PC-3 (cell line): ENCODE measurements around the gene HOXD1. TPM values are rescaled to one million over a fixed set of nuclear protein-coding genes. Genes with fewer than 3 reads are reported as not detected.

ENCODE experiments used
- ATAC-seq: fragments of 200-7000 bp; cut with Tn5 transposase; 2 replicates; pipeline ENCODE4 v1.9.1; 2020; ENCODE audit warnings: mild to moderate bottlenecking, moderate library complexity
- BruUV-seq: library from RNA; stranded (reverse); fragments of 400-500 nt; replicated peaks from 2 replicates; lab custom pipeline; 2021; lab: Mats Ljungman, UMichigan
- CTCF ChIA-PET: fragments of 300-600 bp; sonication (Branson Sonifier 250); formaldehyde crosslinking; loops from one replicate; lab custom pipeline; 2022; ENCODE audit warnings: antibody characterized with exemption; lab: Charles Lee
- POLR2A ChIA-PET: fragments of 300-600 bp; sonication (Branson Sonifier 250); formaldehyde crosslinking; loops from one replicate; lab custom pipeline; 2022; ENCODE audit warnings: antibody characterized with exemption; ENCODE audit not compliant: unreplicated experiment; lab: Charles Lee
- DNase-seq: peaks from one replicate; pipeline ENCODE4 v3.0.0-alpha.2; 2015
- H2AFZ ChIP-seq: fragments of 300-600 bp; sonication (generic); 2 replicates; pipeline ENCODE4 v1.6.0; 2016; ENCODE audit warnings: antibody characterized with exemption, low read length
- H3F3A ChIP-seq: fragments of 300-600 bp; sonication (generic); one replicate; pipeline ENCODE4 v1.6.0; 2017; ENCODE audit warnings: antibody characterized with exemption, low read length, control low read depth, mild to moderate bottlenecking; ENCODE audit not compliant: unreplicated experiment
- H3K27ac ChIP-seq: fragments of 300-600 bp; sonication (generic); 2 replicates; pipeline ENCODE4 v1.5.1; 2016; ENCODE audit warnings: mild to moderate bottlenecking, low read length
- H3K27me3 ChIP-seq: fragments of 300-600 bp; sonication (generic); 2 replicates; pipeline ENCODE4 v1.6.1; 2016; ENCODE audit warnings: low read length, mixed read lengths
- H3K36me3 ChIP-seq: fragments of 300-600 bp; sonication (generic); 2 replicates; pipeline ENCODE4 v1.6.1; 2016; ENCODE audit warnings: low read depth, mixed run types, low read length, mixed read lengths
- H3K4me1 ChIP-seq: fragments of 300-600 bp; sonication (generic); 2 replicates; pipeline ENCODE4 v1.5.1; 2016; ENCODE audit warnings: low read length; ENCODE audit not compliant: insufficient read depth
- H3K4me2 ChIP-seq: fragments of 300-600 bp; sonication (generic); 2 replicates; pipeline ENCODE4 v1.6.0; 2016; ENCODE audit warnings: low read length
- H3K4me3 ChIP-seq: fragments of 300-600 bp; sonication (generic); 2 replicates; pipeline ENCODE4 v1.5.1; 2016; ENCODE audit warnings: mild to moderate bottlenecking, low read length, mixed read lengths
- H3K79me2 ChIP-seq: fragments of 300-600 bp; sonication (generic); 2 replicates; pipeline ENCODE4 v1.6.1; 2017; ENCODE audit warnings: low read length, mixed read lengths
- H3K9ac ChIP-seq: fragments of 300-600 bp; sonication (generic); 2 replicates; pipeline ENCODE4 v1.6.0; 2016; ENCODE audit warnings: mild to moderate bottlenecking, low read length
- H3K9me2 ChIP-seq: fragments of 300-600 bp; sonication (generic); replicated peaks from 2 replicates; pipeline ENCODE4 v1.6.1; 2016; ENCODE audit warnings: mixed run types, low read length, mixed read lengths
- H3K9me3 ChIP-seq: fragments of 300-600 bp; sonication (generic); 2 replicates; pipeline ENCODE4 v1.6.1; 2016; ENCODE audit warnings: low read length, mixed read lengths
- H4K20me1 ChIP-seq: fragments of 300-600 bp; sonication (generic); 2 replicates; pipeline ENCODE4 v1.6.1; 2016; ENCODE audit warnings: low read length, mixed read lengths
- EZH2 ChIP-seq: fragments of 300-600 bp; sonication (generic); IDR thresholded peaks from one replicate; pipeline ENCODE4 v1.6.1; 2017; ENCODE audit warnings: antibody characterized with exemption, mild to moderate bottlenecking, low read length; ENCODE audit not compliant: unreplicated experiment
- EZH2phosphoT487 ChIP-seq: fragments of 300-600 bp; sonication (generic); IDR thresholded peaks from 2 replicates; pipeline ENCODE4 v1.6.1; 2018; ENCODE audit warnings: mild to moderate bottlenecking, antibody characterized with exemption, low read length, borderline replicate concordance
- intact Hi-C: fragments of 100-400 bp; cut with micrococcal nuclease; formaldehyde crosslinking; loops from 2 replicates; pipeline ENCODE4 v1.9.0; 2023
- total RNA-seq: library from RNA; depleted of rRNA; stranded (reverse); fragments of >200 nt; gene quantifications from 2 replicates; pipeline ENCODE4 v1.2.3, GENCODE V29; 2014
- TF ChIP-seq, protein P1 (sequence below): fragments of 300-600 bp; sonication (generic); conservative IDR thresholded peaks from 2 replicates; pipeline ENCODE4 v1.5.1; 2017; ENCODE audit warnings: antibody characterized with exemption, low read depth, mild to moderate bottlenecking, low read length

The HOXD1 gene
- total RNA-seq, 1 experiment from 2014 or later = not detected

DNA sequence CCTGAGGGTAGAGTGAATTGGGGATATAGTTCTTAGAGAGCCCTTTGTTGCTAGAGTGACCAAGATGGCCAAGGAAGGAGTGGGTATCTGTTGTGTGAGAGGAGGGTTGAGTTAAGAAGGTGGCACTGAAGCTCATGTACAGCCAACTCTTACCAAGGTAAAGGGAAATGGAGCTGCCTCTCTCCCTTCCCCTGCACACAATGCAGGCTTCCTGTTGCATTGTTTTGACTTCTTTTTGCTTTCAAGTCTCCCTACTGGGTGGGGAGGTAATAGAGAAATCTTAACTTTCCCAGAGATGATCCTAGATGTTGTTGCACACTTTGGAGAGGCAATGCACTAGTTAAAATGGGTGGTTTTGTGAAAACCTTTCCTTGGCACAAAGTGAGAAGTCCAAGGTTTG lies 23.8 kb downstream of the HOXD1 start:
- H3K27me3 ChIP-seq = 0 out of 2 replicates have a peak, but pooled peaks cover 11% of the 10 kb centered on the region
- no peak overlapping the region for H3K4me3 ChIP-seq
- H3F3A ChIP-seq = no peaks in the 10 kb centered on the region
- no peaks in the 10 kb centered on the region for H3K79me2 ChIP-seq
- intact Hi-C loops = no loop called here
- H3K27ac ChIP-seq = no peak overlapping the region
- no peak overlapping the region for H3K9ac ChIP-seq
- TF ChIP-seq EZH2phosphoT487 (no peak), EZH2 (no peak)
- TF ChIP-seq, protein P1, sequence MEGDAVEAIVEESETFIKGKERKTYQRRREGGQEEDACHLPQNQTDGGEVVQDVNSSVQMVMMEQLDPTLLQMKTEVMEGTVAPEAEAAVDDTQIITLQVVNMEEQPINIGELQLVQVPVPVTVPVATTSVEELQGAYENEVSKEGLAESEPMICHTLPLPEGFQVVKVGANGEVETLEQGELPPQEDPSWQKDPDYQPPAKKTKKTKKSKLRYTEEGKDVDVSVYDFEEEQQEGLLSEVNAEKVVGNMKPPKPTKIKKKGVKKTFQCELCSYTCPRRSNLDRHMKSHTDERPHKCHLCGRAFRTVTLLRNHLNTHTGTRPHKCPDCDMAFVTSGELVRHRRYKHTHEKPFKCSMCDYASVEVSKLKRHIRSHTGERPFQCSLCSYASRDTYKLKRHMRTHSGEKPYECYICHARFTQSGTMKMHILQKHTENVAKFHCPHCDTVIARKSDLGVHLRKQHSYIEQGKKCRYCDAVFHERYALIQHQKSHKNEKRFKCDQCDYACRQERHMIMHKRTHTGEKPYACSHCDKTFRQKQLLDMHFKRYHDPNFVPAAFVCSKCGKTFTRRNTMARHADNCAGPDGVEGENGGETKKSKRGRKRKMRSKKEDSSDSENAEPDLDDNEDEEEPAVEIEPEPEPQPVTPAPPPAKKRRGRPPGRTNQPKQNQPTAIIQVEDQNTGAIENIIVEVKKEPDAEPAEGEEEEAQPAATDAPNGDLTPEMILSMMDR = no peak
- no peaks in the 10 kb centered on the region for H3K9me2 ChIP-seq
- CTCF ChIA-PET = no interaction called here
- ATAC-seq (no peak), DNase-seq (no peak)
- no peak overlapping the region for H2AFZ ChIP-seq
- no peaks in the 10 kb centered on the region for H3K36me3 ChIP-seq
- H3K9me3 ChIP-seq = no peaks in the 10 kb centered on the region
- POLR2A ChIA-PET = no interaction called here
- BruUV-seq = no TSS peak
- H3K4me1 ChIP-seq = no peaks in the 10 kb centered on the region
- H4K20me1 ChIP-seq = no peaks in the 10 kb centered on the region
- no peak overlapping the region for H3K4me2 ChIP-seq

DNA sequence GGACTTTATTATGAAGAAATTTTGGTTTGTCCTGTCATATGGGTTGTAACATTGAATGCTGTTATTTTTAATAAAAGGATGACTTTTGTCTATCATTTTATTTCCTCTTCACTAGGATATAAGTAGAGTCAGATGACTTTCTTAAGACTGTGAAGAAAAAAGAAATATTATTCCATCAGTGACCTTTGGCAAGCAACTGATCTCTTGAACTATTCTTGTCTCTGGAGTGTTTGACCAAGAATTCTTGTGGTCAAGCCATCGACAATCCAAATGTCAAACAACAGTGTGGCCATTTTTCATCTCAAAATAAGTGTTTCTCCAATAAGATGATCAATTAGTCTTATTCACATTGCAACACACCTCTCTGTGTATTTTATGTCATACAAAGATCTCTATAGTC lies 24.9 kb downstream of the HOXD1 start:
- 0 out of 2 replicates have a peak, but pooled peaks cover 11% of the 10 kb centered on the region for H3K27me3 ChIP-seq
- no peaks in the 10 kb centered on the region for H3K36me3 ChIP-seq
- intact Hi-C loops = no loop called here
- H3K4me3 ChIP-seq = no peak overlapping the region
- TF ChIP-seq, protein P1 = no peak
- TF ChIP-seq EZH2phosphoT487 (no peak), EZH2 (no peak)
- H2AFZ ChIP-seq = no peak overlapping the region
- H3K9me3 ChIP-seq = no peaks in the 10 kb centered on the region
- DNase-seq (no peak), ATAC-seq (no peak)
- no peak overlapping the region for H3K4me2 ChIP-seq
- no TSS peak for BruUV-seq
- CTCF ChIA-PET = no interaction called here
- POLR2A ChIA-PET = no interaction called here
- no peaks in the 10 kb centered on the region for H3F3A ChIP-seq
- H3K9me2 ChIP-seq = no peaks in the 10 kb centered on the region
- no peaks in the 10 kb centered on the region for H3K4me1 ChIP-seq
- H4K20me1 ChIP-seq = no peaks in the 10 kb centered on the region
- H3K9ac ChIP-seq = no peak overlapping the region
- H3K27ac ChIP-seq = no peak overlapping the region
- H3K79me2 ChIP-seq = no peaks in the 10 kb centered on the region

DNA sequence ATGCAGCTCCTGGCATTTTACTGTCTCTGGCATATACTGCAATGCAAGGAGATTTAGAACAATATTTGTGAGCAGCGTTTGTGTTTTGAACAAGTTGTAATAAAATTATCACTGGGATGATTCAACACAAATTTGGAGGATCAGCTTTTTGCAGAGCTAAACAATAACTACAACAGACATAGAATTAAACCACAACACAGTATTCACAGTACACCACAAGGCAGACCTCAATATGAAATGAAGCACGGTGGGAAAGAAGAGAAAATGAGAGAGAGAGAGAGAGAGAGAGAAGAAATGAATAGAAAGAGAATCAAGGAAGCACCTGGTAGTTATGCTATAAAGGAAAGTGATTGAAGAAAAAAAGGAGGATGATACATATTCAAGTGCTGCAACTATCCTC lies 39.4 kb downstream of the HOXD1 start:
- no TSS peak for BruUV-seq
- Histone ChIP-seq H3K9ac (no peak overlapping the region), H3K4me3 (no peak overlapping the region), H3K27me3 (peaks cover 31% of the 10 kb centered on the region; the same call in 1 of the 2 replicates), H3K4me2 (no peak overlapping the region), H3K36me3 (no peaks in the 10 kb centered on the region), H3F3A (no peaks in the 10 kb centered on the region), H3K27ac (no peak overlapping the region), H3K79me2 (no peaks in the 10 kb centered on the region), H3K9me3 (no peaks in the 10 kb centered on the region), H4K20me1 (no peaks in the 10 kb centered on the region), H3K9me2 (no peaks in the 10 kb centered on the region), H3K4me1 (no peaks in the 10 kb centered on the region), H2AFZ (no peak overlapping the region)
- POLR2A ChIA-PET = no interaction called here
- DNase-seq (no peak), ATAC-seq (no peak)
- TF ChIP-seq, protein P1 = no peak
- no peak for TF ChIP-seq EZH2phosphoT487
- TF ChIP-seq EZH2 = no peak
- CTCF ChIA-PET = no interaction called here
- intact Hi-C loops = no loop called here
